SK-N-MC (cell line): ENCODE results near the gene SAYSD1.

Experiments
- EZH2 ChIP-seq: fragments of 200-600 bp; sonication (generic); IDR thresholded peaks from one replicate; pipeline ENCODE4 v1.6.1; 2017; ENCODE audit warnings: antibody characterized with exemption
- POLR2AphosphoS5 ChIP-seq: IDR thresholded peaks from 2 replicates; pipeline ENCODE4 v1.6.1; 2012; ENCODE audit warnings: mild to moderate bottlenecking, low read depth, low read length, borderline replicate concordance

GRCh38 chr6:39086711-39087110 lies 28.3 kb downstream of the SAYSD1 start:
- TF ChIP-seq EZH2 (no peak), POLR2AphosphoS5 (no peak)
